Medulla oblongata (tissue), 1 donor: ENCODE data around the gene SIT1.
A peak's percentile ranks its signal among the peaks of the same experiment; 100 is the strongest.

ENCODE experiments used
- DNase-seq: peaks from one replicate; pipeline ENCODE4 v3.0.0-alpha.2; 2015; ENCODE audit errors: extremely low spot score

SIT1 gene, protein sequence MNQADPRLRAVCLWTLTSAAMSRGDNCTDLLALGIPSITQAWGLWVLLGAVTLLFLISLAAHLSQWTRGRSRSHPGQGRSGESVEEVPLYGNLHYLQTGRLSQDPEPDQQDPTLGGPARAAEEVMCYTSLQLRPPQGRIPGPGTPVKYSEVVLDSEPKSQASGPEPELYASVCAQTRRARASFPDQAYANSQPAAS

DNA sequence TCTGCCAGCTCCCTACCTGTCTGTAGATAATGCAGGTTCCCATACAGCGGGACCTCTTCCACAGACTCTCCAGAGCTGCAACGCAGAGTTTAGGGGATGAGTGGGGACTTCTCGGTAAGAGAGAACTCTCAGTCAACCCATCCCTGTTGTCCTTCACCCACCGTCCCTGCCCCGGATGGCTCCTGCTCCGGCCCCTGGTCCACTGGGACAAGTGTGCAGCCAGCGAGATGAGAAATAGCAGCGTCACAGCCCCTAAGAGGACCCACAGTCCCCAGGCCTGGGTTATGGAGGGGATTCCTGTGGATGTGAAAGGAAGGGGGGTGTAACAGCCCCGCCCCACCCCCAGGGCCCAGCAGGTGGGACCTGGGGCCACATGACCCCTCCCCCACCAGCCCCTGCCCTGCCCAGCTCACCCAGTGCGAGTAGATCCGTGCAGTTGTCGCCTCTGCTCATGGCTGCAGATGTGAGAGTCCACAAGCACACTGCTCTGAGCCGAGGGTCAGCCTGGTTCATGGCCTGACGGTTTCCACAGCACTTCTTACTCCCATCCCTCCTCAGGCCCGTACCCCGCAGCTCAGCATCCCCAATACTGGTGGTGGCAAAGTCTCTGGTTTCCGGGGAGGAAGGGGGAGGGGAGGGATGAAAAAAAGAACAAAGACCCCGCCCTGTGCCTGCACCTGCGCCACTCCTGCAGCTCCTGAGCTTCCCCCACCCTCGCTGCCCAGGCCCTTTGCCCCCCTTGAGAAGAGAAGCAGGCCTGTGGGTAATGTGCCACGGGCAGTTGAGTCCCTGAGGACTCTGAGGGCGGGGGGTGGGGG is at the start of gene SIT1:
Gene SIT1, minus strand, starts transcription at position 591 of the 818 bp plus-strand sequence. Its CDS starts 78 bp downstream, at position 513.
- no peak for DNase-seq

DNA sequence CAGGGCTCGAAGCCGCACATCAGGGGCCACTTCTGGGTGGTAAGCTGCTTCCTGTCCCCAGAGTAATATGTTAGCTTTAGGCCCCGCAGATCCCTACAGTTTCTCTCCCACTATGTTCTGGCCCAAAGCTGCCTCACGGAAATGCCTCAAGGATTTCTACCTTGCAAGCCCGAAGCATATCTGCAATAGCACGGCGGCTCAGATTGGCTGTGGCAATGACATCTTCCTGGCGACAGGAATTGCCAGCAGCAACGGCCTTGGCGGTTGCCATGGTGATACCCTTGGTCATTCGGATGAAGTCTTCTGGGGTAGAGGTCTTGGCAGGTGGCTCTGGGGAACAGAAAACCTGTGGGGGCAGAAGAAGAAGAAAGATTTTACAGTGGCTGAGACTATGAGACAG is 49.3 kb upstream of the SIT1 start:
- DNase-seq = no peak

DNA sequence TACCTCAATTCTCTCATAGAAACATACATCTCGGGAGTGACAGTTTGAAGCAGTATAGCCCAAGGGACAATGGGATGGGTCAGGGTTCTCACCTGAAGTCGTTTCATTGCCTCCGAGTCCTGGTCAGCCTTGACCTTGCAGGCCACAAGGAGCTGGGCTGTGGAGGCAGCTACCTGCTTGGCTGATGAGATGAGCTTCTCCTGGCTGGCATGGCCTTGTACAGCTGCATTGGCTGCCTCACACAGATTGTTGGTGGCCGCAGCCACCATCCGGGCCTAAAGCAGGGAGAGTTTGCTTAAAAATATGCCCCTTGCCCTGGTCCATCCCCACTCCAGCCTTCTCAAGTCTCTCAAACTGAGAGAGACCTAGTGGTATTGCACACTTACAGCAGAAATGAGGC is 47.5 kb upstream of the SIT1 start:
- DNase-seq = no peak

DNA sequence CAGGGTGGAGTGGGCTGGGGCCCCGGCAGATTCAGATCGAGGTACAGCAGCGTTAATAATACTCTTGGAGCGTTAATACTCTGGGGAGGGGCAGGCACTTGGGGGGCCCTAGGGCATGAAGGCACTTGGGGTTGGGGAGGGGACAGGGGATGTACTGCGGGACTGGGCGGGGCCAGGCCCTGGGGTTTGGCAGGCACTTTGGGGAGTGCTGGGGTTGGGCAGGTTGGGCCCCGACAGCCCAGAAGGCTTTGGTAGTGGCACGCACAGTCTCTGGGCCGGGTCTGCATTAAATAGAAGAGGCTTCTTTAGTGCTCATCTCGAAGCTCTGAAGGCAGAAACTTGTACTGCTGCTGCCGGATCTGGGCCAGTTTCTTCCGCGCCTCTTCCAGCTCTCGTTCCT is 46.8 kb upstream of the SIT1 start:
- DNase-seq = no peak

DNA sequence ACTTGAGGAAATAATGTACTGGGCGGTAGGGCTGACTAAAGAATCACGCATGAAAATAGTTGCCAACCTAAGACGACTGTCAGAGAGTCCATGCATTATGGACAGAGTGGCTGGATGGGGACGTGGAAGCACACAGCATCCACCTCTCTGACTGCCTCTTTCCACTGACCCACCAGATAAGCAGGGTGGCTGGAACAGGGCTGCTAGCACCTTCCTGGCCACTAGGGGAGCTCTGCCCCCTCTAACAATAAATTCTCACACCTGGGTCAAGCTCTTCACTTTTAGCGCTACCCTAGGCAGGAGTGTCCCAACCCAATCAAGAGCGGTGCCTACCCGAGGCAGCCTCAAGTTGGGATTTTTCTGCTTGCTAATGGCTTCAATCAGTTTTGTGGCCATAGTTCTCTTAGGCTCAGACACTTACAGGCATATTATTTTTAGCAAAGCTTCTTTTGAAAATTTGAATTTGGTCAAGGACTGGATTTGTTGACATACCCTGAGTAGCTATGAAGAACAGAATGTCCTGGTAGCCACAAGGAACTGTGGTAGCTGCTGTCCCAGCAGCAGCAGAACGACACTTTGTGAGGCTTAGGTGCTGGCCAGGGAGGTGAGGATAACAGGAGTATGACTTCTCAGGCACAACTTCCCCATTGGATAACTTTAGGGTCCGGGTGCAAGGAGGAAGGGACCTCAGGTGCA is 45.9 kb upstream of the SIT1 start:
- peak; percentile 35 for DNase-seq

DNA sequence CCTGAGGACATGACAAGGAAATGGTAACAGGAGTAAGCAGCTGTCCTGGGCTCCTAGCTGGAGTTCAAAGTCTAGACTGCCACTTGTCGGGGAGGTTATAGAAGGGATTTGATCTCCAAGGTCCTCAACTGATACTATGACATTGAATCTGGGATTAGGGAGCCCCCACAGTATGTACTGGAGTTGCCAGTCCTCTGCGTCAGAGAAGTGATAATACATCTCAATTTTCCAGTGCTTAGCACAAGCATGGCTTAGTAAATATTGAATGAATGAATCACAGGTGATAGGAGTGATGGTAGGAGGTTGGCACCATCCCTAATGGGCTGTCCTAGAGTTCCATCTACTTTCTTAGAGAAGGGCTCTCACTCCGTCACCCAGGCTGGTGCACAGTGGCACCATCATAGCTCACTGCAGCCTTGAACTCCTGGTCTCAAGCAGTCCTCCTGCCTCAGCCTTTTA is 45.2 kb upstream of the SIT1 start:
- no peak for DNase-seq

DNA sequence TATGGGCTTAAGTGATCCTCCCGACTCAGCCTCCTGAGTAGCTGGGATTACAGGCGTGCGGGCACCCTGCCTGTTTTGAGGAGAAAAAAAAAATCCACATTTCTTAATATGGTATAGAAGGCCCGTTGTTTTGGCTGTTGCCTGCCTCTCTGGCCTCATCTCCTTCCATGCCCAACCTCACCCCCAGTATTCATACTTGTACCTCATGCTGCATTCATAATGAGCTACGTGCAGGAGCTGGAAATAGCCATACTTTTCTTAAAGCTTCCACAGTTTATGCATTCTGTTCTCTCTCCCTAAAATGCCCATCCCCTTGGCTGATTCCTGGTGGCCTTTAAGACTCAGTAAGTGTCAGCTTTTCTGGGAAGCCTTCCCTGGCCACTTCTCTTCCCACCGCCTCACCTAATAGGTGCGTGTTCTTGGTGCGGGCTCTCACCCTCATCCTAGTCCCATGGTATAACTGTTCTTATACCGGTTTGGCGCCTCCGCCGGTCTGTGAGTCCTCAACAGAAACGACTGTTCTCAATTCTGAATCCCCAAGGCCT is 41.1 kb upstream of the SIT1 start:
- DNase-seq = no peak

DNA sequence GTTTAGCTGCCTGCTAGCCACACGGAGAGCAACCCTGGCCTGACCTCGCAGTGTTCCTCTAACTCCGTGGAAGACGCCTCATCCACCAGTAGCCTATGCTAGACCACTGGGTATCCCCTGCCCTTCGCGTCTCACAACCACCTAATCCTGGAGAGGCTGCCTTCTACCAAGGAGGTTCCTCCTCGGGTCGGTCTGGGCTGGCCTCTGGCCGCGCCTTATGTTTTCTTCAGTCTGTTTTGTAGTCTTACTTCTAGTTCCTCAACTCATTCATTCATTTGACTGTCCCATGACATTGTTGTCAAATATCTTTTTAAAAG is 40.6 kb upstream of the SIT1 start:
- peak; percentile 9 for DNase-seq

DNA sequence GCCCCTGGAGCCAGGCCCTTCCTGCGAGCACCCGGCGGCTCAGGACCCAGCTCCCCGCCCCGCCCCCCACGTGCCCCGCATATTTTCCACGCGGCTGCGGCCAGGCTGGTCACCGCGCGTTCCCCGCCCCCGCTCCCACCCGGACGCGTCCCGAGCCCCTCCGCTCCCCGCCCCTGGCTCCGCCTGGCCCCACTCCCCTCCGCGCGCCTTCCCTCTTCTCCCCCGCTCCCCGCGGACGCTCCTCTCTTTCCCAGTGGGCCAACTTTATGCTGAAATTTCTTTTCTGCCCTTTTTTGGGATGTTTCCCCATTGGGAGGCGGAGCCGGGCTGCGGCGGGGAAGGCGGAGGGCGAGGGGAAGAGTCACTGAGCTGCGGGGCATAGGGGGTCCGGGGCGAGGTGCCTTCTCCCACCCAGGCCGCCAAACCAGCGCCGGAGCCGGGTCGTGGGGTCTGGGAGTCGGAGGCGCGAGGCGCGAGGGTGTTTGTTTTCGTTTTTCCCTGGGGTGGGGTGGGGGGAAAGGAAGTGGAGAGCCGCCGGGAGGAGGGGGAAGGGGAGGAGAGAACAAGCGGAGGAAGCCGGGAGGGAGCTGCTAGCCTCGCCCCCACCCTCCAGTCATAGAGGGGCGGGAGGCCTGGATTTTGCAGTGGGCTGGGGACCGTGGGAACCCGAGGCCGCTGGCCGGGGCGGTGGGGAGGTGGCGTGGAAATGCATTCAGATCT is 40.0 kb upstream of the SIT1 start:
- peak; percentile 46 for DNase-seq

DNA sequence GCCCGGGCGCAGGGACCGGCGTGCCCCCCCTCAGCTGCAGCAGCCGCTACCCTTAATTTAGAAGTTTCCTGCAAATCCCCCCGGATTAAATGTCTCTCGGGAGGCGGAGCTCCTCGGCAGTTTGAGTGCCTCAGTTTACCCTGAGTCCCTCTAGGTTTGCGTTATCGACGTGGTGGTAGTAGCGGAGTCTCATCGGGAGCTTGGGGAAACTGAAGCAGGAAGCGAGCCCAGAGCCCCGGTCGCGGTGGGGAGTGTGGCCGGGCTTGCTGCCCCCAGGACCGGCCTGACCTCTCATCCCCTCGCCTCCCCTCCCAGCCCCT is 39.5 kb upstream of the SIT1 start:
- no peak for DNase-seq

DNA sequence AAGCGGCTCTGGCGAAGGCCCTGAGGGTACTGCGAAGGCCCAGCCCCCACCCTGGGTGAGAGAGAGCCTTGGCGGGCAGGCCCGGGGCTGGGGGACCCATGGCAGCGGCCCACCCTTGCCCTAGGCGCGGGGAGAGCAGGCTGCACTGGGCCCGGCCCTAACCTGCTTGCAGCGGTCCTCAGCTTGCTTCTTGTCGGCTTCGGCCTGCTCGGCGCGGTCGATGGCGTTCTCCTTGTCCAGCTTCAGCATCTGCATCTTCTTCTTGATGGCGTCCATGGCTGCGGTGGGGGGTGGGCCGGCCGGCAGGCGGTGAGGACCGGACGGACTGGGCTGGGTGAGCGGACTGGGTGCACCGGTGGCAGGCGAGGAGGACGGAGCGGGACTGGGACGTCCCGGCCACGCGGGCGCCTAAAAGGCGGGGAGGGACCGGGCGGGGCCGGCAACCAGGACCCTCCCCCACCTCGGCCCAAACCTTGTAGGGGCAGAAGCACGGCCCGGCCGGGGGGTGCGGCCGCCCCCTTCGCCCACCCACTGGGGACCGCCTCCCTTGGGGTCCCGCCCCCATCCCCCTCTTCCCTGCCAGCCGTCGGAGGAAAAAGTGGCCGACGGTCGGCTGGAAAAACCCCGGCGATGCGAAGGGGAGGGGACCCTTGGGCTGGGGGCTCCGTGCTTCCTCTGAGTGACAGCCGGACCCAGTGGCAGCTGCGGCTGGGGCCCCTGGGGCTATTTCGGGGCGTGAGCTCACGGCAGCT is 39.0 kb upstream of the SIT1 start, which contains the start of gene TPM2:
Gene TPM2, minus strand, starts transcription at position 384 of the 752 bp plus-strand sequence. Its CDS starts 108 bp downstream, at position 276.
- no peak for DNase-seq

DNA sequence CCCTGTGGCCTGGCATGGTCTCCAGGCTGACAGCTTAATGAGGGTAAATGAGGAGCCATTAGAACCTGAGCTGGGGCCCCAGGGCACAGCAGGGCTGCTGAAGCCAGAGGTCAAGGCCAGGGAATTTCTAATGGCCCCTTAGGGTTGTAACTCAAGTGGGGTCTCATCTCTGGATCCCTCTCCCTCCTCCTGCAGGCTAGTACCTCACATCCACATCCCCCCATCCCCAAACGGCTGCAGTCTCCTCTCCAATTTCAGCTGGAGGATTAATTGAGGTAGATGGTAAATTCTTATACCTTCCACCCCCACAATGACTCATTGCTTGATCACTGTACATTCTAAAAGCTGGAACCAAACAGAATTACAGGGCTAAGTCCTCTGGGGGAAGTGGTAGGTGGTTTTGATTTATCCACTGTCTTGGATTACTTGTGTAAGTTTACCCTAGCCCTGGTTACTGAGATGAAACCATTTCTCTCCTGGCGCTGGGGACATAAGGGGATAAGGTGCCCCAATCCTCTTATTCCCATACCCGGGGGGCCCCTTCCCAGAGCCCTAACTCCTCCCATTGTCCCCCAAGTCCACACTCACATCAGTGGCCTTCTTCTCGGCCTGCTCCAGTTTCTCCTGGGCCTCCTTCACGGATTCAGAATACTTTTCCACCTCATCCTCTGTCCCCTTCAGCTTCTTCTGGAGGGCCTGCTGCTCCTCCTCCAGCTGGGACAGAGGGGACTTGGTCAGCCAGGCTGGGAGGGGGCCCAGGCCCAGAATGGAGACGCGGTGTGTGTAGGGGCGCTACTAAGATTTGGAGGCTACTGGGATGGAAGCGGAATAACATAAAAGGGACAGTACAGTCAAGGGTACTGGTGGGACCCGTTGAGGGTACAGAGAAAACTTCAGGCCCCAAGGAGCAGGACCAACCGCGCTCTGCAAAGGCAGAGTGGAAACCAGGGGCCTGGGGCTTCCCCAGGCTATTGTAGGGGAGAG is 38.1 kb upstream of the SIT1 start:
- no peak for DNase-seq

DNA sequence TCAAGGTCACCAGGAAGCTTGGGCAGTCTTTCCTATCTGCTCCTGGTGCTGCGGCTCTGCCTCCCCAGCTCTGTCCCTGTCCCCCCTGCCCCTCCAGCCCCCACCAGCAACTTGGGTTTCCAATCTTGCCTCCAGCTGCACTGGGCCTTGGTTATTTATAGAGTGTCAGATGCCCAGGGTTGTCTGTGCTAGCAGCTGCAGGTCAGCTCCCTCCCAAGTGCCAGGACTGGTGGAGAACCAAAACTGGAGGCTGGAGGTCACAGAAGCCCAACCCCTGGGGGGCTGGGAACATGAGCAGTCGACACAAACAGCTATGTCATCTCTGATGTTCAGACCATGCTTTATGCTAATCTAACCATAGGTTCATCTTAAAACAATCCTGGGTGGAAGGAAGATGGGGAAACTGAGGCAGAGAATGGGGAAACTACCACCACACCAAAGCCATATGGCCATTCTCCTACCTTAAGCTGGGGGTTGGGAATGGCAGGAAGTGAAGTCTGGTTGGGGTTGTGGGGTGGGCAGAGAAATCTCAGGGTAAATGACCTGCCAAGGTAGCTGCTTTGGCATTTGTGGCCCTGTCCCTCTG is 37.3 kb upstream of the SIT1 start:
- no peak for DNase-seq

DNA sequence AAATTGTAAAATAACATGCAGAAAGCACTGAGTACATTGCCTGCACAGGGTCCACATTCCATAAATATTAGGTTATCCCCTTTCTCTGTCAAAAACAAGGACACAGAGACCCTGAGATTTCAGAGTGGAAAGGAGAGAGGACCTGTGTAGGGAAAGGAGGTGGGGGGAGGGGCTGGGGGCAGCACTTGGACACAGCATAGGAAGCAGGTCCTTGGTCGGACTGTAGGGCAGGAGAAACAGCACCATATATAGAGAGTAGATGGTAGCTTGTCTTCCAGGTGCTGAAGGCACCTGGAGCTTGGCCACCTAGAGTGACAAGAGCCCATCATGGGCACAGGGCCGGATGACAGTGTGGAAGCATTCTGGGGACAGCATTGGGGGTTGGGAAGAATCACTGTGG is 36.6 kb upstream of the SIT1 start:
- no peak for DNase-seq

DNA sequence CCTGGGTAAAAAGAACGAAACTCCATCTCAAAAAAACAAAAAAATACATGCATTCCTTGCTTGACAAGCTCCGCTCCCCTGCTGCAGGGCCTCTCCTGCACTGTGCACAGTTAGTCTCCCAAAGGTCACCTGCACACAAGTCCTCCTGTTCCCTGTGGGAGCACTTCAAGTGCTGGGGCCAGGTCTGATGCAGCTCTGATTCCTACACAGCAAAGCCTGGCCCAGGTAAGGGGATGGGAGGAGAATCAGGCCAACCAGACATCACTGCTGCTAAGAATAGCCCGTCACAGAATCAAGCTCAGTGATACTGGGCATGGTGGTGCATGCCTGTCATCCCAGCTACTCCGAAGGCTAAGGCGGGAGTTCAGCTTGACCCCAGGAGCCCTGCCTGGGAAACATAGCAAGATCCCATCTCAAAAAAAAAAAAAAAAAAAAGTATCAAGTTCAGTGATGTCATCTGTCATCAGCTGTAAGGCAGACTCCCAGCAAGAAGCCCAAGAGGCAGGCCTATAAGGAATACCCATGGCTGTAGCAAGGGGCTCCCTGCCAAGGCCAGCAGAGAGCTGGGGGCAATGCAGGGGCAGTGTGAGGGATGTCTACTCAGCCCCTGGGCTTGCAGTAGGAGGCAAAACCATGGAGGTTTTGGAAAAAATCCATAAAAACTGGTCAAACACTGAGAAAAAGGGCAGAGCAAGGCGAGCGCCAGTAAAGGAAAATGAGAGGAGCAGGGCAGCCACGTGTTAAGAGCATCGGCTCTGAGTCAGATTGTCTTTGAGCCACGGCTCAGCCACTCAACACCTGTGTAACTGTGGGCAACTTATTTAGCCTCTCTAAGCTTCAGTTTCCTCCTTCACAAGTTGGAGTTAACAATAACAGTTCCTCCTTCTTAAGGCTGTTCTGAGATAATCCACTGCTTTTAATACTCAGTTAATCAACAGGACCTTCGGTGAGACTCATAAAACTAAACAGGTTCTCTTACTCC is 35.8 kb upstream of the SIT1 start:
- no peak for DNase-seq

DNA sequence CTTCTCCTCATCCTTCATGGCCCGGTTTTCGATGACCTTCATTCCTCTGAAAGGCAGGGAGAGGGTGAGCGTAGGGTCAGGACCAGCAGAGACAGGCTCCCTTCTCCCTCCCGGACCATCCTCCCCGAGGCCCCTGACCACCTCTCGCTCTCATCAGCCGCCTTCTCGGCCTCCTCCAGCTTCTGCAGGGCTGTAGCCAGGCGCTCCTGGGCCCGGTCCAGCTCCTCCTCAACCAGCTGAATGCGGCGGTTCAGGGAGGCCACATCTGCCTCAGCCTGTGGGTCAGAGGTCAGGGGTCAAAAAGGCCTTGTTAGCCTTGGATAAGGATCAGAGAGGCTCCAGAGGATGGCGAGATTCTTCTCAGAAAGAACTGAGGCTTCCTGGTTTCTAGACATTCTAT is 34.8 kb upstream of the SIT1 start:
- DNase-seq = no peak

DNA sequence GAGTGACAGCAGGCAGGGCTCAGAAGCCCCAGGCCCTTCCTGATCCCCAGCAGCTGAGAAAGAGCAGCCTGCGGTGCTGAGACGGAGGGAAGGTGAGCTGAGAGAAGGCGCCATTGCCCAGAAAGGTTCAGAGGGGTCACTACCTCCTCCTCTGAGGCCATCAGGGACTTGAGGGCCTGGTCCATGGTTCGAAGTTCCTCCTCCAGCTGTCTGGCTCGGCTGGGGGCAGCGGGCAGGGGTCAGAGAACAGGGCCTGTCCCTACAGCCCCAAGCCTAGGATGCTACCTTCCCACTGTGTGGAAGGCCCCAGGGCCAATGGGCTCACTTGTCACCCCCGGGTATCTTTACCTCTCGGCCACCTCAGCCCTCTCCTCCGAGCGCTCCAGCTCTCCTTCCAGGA is 34.2 kb upstream of the SIT1 start:
- no peak for DNase-seq

DNA sequence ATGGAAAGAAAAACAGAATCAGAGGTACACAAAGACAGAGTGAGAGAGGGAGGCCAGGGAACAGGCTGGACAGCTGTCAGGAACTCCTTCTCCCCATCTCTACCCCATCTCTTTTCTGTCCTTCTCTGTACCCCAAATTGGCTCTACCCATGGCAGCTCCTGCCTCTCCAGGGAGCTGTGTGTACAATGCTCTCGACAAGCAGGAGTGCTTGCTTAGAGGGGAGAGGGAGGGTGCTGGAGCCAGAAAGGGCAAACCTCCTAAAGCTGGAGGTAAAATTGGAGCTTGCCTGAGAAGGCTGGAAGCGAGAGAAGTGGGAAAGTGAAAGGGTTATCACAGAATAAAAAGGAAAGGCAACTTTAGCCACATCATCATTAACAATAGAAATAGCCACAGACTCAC is 32.6 kb upstream of the SIT1 start:
- DNase-seq = no peak
